Spleen (tissue), 7 donors: Measurements from ENCODE around the gene KYNU.

ENCODE experiments used
- POLR2A ChIP-seq, 3 donors: fragments of 450-650 bp; IDR thresholded peaks; one replicate each; pipeline ENCODE4 v1.5.1; 2017; ENCODE audit warnings: antibody characterized with exemption in 3 of 3, mild to moderate bottlenecking in 1 of 3
- POLR2AphosphoS5 ChIP-seq, 3 donors: sonication (generic); formaldehyde crosslinking; IDR thresholded peaks; one replicate each; pipeline ENCODE4 v1.5.1; 2017; ENCODE audit warnings: antibody characterized with exemption in 3 of 3
- TF ChIP-seq, protein P1 (sequence below), 11 experiments: fragments of 200-600 bp in 7 of 11; fragments of 450-650 bp in 4 of 11; sonication (generic) in 4 of 11; IDR thresholded peaks in 8 of 11; conservative IDR thresholded peaks in 3 of 11; 1 replicate in 7 of 11; 2 replicates in 4 of 11; pipeline versions ENCODE4 v1.4.0 to v1.8.0; 2016 to 2021; ENCODE audit warnings: antibody characterized with exemption in 11 of 11, inconsistent platforms in 4 of 11, mild to moderate bottlenecking in 1 of 11
- donor health status: DM: no; HTN: no; CAD: no; lungs with moderate emphysema.
- donor health status: DM: no; HTN: no; CAD: no.
- donor health status: DM: no; HTN: no; CAD: no.

DNA sequence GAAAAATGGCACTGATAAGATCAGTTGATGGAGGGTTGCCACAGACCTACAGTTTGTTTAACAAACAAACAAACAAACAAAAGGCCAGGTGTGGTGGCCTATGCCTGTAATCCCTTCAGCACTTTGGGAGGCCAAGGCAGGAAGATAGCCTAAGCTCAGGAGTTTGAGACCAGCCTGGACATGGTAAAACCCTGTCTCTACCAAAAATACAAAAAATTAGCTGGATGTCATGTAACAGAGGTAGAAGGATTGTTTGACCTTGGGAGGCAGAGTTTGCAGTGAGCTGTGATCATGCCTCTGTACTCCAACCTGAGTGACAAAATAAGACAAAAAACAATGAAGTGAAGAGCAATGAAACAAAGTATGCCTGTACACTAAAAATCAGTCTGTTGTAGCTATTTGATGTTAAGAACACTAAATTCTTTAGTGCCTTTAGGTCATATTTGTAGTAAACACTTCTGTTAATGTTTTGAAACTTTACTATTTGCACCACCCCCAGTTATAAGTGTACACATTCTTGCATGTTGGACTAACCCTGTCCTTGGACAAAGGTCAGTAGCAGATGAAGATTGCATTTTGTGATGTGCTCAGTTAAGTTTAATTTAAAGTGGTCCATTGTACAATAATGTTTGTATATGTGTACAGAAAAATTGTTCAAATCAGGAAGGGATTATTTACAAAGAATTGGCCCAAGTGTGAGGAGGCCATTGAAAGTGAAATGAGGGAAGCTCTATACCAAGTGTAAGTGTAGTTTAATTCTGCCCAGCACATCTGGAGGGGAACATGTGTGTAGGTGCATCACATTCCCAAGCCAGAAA lies 73.9 kb downstream of the KYNU start:
- TF ChIP-seq, protein P1, sequence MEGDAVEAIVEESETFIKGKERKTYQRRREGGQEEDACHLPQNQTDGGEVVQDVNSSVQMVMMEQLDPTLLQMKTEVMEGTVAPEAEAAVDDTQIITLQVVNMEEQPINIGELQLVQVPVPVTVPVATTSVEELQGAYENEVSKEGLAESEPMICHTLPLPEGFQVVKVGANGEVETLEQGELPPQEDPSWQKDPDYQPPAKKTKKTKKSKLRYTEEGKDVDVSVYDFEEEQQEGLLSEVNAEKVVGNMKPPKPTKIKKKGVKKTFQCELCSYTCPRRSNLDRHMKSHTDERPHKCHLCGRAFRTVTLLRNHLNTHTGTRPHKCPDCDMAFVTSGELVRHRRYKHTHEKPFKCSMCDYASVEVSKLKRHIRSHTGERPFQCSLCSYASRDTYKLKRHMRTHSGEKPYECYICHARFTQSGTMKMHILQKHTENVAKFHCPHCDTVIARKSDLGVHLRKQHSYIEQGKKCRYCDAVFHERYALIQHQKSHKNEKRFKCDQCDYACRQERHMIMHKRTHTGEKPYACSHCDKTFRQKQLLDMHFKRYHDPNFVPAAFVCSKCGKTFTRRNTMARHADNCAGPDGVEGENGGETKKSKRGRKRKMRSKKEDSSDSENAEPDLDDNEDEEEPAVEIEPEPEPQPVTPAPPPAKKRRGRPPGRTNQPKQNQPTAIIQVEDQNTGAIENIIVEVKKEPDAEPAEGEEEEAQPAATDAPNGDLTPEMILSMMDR (IDR thresholded peaks at IDR 0.05 in 8 of 11, conservative IDR thresholded peaks at IDR 0.05 in 3 of 11) = no peak
- TF ChIP-seq POLR2A (IDR thresholded peaks at IDR 0.05) = no peak
- no peak for TF ChIP-seq POLR2AphosphoS5 (IDR thresholded peaks at IDR 0.05)
